HL-60 (cell line): ENCODE data around the gene KCNG2.

Source experiments
- CTCF ChIP-seq: IDR thresholded peaks from one replicate; pipeline ENCODE4 v1.5.1; 2011; ENCODE audit warnings: low read length, control low read depth, inconsistent platforms; ENCODE audit not compliant: insufficient read depth
- GABPA ChIP-seq: IDR thresholded peaks from 2 replicates; pipeline ENCODE4 v1.6.1; 2012; ENCODE audit warnings: low read depth
- POLR2AphosphoS5 ChIP-seq: IDR thresholded peaks from 2 replicates; pipeline ENCODE4 v1.6.1; 2012; ENCODE audit warnings: low read depth
- REST ChIP-seq: IDR thresholded peaks from 2 replicates; pipeline ENCODE4 v1.6.1; 2012; ENCODE audit warnings: low read depth; ENCODE audit not compliant: insufficient replicate concordance
- SPI1 ChIP-seq: IDR thresholded peaks from 2 replicates; pipeline ENCODE4 v1.6.1; 2012; ENCODE audit warnings: low read depth, mild to moderate bottlenecking, borderline replicate concordance

- TF ChIP-seq CTCF = no peak
- TF ChIP-seq SPI1 = no peak
- no peak for TF ChIP-seq POLR2AphosphoS5
- no peak for TF ChIP-seq REST
- no peak for TF ChIP-seq GABPA
Measured at GRCh38 chr18:79931475-79931874, 133.7 kb downstream of the KCNG2 start.
